HG03565 (cell line): ENCODE measurements around the gene PKNOX2.

Experiments
- ATAC-seq: cut with Tn5 transposase; IDR thresholded peaks from one replicate; pipeline ENCODE4 v1.9.1; 2021; ENCODE audit warnings: mild to moderate bottlenecking, moderate library complexity; ENCODE audit not compliant: unreplicated experiment

Gene PKNOX2

DNA sequence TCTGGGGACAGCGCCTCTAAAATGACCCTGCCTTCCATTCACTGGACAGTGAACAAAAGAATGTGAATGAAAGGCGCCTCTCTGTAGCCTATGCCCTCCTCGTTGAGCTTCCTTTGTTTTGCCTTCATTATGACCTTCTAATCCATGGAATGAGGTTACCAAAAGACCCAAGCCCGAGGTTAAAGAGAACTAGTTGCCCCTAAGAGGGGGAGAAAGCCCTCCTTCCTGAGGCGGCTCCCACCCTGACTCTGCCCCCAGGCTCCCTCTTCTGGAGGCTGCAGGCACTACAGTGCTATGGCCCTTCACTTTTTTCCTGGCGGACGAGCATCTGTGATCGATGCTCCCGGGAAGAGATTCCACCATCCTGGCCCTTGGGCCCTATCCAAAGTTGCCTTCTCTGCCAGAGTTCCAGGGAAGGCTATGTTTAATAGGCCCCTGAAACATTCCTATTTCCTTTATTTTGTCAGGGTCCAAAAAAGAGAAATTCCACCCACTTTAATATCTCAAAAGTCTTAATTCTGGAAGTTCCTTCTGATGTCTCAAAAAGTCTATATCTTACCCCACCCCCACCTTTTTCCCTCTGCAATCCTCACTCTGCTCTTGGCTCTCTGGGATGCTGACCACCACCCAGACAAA lies 184.2 kb downstream of the PKNOX2 start:
- ATAC-seq = no peak

DNA sequence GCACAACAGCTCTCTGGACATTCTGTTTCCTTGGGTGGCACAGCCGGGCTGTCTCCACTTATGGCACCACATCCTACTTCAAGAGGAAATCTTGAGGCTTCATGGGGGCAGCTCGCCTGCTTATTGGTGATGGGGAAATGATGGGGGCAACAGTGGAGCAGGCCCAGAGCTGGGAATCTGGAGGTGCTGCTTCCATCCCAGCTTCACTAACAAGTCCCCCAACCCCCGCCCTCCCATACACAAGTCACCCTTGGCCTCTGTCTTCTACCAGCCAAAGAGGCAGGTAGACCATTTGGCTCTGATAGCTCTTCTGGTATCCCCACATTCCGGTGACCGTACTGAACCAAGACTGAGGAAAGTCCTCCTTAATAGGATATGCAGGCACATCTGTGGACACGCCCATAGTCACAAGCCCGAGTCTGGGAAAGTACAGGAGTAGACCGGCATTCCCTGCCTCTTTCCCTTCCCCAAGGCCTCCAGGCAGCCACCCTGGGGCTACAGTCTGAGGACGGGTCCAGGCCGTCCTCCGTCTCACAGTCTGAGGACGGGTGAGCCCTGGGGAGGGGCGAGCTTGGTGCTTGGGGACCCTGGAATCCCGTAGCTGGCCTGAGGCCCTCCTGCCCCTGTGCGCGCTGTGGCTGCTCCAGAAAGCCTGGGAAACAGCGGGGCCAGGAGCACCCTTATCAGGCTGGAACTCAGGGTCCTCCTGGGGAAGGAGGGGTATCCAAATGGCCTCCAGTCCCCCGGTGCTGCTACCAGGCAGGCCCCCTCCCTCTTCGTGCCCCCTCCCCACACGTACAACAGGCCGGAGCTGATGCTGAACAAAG lies 185.9 kb downstream of the PKNOX2 start:
- no peak for ATAC-seq

DNA sequence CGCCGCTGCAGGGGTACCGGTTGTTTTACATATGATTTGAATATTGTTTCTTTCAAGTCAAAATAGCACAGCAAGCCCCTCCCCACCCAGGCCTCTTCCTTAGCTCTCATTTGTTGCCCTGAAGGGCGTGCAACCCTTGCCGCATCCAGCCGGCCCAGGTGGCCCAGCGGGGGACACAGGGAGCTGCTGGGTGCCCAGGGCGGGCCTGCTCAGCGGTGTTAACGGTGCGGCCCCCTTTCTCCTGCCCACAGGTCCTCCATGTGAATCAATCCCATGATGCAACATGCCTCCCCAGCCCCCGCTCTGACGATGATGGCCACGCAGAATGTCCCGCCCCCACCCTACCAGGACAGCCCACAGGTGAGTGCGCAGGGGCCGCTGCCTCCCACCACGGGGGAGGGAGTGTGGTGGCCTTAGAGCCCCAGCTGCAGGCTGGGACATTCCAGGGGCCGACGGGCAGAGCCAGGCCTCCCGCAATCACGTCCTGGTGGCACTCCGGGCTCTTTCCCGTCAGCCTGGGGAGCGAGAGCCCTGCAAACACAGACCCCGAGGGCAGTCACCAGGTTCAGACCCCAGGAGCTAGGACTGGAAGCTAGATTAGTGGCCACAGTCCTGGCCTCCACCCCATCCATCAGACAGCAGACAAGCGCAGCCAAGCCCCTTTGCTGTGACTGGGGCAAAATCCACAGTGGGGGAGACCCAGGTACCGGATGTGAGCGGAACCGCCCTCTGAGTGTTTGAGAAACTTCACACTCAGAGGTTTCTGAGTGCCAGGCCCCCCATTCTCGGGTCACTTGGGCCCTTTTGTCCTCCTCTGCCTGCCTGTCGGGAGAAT lies 186.7 kb downstream of the PKNOX2 start:
- no peak for ATAC-seq

DNA sequence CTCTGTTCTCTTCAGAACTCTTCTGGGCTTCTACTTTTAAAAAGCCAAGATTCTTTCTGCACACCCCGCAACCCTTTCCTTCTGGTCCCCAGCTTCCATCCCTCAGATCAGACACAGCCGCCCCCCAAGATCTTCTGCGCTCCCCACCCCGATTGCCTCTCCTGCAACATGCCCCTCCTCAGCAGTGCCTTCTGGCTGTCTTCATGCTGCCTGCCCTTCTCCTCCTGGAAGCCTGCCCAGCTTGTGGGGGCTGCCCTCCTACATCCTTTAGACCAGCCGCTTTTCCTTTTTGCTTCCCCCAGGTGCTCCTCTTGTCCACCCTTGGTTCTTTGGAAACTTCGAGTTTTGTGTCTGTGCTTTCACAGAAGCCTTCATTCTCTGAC lies 187.3 kb downstream of the PKNOX2 start:
- ATAC-seq = no peak

DNA sequence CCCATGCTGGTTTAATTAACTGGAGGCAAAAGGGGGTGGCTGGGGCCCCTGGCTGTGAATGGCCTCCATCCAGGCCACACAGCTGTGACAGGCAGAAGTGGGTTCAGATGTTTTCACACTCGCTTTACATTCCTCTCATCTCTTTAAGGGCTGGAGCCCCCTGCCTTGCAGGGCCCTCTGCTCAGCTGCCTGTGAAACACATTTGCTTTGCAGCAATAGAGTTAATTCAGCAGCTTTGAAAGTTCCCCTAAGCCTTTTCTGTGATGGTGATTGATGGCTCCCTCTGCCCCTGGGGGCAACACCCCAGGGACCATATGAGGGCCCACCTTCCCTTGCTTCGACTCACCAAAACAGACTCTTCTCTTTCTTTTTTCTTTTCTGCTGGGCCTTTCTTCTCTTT lies 192.2 kb downstream of the PKNOX2 start:
- no peak for ATAC-seq

DNA sequence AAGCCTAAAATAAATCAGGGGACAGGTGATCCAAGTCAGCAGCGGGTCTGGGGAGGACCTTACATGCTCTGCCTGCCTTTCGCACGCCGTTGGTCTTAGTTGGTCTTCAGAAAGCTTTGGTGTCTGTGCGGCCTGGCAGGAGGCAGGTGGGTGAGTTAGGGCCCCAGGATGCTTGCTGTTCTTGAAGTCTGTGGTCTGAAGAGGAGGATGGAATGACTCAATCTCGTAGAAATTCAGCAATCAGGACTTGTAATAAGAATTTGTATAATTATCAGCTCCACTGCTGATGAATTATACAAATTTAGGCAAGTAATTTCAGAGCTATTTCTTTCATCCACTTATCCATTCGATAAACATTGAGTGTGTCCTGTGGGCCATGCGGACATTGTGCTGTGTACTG lies 193.0 kb downstream of the PKNOX2 start:
- ATAC-seq = no peak

DNA sequence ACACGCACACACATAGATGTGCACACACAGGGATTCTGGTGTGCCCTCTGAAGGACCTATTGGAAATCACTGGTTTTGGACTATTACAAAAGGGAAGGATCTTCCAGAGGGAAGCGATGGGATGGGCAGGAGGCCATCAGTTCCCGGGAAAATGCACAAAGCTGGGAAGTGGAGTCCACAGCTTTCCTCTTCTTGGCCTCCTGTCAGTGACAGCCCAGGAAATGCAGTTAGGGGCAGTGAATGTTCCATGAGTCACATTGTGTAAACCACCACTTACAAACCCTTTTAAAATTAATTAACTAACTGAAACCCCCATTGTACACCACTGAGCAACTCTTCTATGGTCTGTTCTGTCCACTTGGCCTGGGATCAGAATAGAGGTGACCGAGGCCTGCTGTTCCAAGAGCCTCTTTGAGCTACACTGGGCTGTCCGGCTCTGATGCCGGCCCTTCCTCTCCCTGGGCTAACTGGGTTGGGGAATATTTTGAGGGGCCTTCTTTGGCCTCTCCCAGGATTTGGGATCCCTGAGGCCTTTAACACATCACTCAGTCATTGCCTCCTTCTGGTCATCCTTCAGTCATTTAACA lies 193.8 kb downstream of the PKNOX2 start:
- ATAC-seq = no peak

DNA sequence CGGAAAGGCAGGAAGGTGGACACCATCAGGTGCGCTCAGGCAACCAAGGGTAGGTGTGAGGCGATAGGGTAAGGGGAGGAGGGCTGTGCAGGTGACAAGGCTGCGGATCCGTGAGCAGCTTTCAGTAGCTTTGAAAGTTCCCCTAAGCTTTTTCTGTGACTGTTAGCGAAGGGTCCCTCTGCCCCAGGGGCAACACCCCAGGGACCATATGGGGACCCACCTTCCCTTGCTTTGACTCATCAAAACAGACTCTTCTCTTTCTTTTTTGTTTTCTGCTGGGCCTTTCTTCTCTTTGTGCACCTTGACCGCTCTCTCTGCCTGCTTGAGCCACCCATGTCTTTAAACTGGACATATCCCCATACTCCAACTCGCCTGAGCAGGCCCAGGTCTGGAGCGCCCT lies 194.6 kb downstream of the PKNOX2 start:
- ATAC-seq = no peak

DNA sequence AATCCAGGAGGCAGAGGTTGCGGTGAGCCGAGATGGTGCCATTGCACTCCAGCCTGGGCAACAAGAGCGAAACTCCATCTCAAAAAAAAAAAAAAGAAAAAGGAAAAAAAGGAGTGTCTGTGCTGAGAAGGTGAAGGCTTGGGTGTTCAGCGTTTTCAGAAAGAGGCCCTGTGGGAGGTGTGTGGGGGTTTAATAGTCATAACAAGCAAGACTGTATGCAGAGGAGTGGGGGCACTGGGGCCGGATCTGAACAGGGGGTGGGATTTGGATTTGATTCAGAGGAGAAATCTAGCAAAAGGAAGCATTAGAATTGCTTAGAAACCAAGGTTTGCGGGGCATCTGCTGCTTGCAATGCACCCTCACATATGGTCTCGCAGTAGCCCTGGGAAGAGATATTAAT lies 195.5 kb downstream of the PKNOX2 start:
- no peak for ATAC-seq

DNA sequence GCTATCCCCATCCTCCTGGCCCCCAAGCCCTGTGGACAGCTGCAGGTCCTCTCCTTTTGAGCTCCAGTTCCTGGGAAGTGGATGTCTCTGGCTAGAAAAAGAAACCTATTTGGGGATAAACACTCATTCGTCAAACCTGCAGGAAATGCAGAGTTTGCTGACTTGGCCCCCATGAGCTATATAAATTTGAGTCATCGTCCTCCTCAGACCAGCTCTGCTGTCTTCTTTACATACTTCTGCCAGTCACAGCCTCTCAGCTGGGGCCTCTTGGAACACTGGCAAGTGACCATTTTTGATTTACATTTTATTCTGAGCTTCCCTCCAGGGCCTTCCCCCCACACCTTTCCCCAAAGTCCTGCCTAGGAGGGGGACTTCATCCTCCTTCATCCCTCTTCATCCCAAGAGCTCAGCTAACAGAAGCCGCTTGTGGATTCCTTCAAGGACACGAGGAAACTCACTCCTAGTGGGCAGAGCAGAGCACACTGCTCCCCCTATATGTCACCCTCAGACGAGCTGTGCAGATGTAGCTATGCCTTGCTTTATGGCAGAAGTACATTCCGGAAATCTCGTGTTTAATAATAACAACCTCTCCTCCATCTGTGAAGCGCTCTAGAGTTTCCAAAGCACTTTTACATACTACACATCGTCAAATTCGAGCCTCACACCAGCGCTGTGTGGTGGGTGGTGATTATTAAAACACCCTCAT lies 199.7 kb downstream of the PKNOX2 start:
- ATAC-seq = no peak

DNA sequence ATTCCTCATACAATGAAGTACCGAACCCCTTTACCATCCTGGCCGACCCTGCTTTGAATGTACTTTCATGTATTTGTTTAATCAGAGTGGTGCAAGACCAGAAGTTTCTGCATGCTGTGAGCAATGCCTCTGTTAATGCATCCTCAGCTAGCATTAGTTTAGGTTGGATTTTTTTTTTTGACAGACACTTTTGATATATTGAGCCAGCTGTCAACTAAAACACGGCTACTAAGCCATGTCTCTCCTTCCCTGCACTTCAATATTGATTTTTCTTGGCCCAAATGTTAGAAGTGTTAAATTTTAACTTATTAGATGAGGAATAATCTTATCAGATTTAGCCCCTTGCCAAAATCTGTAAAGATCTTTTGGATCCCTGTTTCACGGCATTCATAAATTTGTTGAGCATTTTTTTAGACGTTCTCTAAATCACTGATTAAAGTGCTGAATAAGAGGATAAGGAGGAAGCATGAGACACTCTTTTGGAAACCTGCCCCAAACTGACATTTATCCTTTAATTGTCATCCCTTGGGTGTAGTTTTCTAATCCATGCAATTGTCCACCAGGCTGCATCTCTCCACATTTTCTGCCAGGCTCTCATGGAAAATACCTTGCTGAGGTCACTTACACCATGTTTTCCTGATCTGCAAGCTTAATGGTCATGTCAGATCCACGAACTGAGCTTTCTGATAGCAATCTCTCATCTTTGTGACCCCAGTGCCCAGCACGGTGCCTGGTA lies 200.8 kb downstream of the PKNOX2 start:
- ATAC-seq = no peak

DNA sequence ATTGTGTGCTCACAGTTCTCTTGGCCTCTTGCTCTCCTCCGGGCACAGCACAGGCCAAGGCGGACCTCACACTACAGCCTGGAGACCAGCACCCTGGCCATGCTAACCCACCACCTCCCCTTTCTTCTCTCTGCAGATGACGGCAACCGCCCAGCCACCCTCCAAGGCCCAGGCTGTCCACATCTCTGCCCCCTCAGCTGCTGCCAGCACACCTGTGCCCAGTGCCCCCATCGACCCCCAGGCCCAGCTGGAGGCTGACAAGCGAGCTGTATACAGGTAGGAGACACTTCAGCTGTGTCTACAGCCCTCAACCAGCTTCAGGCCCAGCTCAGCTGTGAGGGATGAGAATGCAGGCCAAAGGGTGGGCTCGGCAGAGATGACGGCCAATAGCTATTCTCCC lies 203.2 kb downstream of the PKNOX2 start:
- no peak for ATAC-seq

DNA sequence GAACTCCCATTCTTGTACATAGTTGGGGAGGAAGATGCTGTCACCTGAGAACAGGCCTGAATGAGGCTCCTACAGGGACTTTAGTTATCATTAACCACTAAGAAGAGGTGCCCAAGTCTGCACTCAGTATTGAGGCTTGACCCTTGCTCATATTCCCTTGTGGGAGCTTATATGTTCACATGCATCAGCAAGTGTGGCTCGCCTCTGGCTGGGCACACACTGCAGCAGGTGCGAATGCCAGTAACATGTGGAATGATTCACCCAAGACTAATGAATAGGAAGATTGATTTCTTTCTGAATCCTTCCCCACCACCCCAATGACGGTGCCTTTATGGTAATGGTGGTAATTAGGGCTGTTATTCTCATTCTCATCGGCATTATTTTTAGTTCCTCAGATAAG lies 204.2 kb downstream of the PKNOX2 start:
- no peak for ATAC-seq

DNA sequence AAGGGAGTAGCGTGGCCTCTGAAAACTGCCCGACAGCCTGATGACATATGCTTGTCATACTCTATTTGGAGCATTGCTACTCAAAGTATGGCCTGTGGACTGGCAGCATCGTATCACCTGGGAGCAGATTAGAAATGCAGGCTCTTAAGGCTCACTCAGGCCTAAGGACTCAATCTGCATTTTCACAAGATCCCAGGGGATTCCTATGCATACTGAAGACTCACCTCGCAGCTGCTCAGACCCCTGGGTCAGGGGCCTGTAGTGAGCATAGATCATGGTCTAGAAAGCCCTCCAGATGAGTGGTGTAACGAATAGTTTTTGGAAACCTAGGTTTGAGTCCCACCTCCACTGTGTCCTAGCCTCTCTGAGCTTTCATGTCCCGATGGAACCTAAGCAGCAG lies 205.3 kb downstream of the PKNOX2 start:
- ATAC-seq = no peak

DNA sequence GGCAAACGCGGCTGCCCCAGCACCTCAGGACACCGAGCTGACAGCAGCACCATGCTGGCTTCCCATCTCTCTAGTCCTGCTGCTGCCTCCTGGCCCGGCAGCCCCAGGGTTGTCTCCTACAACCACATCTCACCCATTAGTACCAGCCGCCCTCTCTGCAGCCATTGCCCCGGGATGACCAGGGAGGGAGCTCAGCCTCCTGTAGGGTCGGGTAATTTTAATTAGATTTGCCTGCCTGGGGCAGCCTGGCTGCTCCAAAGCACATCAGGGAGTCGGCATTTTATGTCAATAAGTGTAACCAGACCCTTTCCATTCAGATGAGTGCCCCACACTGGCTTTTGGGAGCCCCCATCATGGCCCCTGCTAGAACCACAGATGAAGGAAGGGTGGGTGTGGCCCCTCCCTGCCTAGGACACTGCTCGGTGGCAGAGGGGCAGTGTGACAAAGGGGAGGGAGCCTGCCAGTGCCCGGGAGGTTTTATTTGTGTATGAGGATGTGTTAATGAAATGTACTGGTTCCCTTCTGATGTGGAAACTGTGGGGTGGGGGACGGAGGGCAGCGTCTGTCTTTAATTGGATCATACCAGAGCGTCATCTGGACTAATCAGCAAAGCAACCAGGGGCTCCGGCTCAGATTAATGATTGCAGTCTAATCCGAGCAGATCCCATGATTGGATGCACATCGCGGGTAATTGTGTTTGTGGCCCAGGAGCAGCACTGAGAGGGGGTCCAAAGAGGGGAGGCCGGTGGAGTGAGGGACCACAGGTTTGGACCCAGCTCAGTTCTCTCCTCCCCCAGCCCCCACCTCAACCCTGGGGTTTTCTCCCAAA lies 206.2 kb downstream of the PKNOX2 start:
- no peak for ATAC-seq

DNA sequence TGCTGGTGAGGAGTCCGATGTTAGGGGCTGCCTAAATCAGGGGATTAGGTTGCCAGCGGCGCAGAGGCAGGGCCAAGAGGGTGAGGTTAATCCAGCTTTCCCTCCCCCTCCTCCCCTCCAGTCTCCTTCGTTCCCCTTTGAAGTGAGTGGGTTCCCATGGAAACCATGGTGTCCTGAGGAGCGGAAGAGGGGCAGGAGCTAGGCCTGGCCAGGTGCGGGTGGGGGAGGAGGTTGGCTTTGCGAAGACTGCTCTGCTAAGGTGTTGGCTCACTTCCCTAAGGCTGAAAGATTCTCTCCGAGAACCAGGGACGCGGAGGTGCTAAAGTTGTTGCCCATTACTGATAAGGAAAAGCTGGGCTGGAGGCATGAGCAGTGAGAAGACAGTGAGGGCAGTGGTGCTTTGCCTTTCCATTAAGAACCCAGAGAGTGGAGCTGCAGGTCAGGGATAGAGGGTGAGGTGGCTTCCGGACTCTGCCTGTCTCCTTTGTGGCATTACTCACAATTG lies 206.9 kb downstream of the PKNOX2 start:
- no peak for ATAC-seq

DNA sequence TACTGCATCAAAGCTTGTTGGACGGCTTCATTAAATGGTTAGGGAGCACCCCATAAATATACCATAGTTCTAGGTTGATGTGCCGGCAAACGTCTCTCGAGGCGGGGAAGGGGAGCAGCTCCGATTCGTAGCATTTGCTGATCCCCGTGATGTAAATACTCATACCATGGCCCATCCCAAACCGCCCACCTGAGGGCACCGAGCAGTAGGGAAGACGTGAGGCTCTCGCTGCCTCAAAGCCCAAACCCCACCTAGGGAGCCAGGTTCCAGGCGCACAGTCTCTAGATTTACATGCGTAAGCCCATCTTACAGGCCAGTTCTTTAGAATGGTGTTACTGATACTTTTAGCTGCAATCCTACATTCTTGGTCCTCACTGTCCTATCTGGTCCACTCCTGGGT lies 207.5 kb downstream of the PKNOX2 start:
- no peak for ATAC-seq

DNA sequence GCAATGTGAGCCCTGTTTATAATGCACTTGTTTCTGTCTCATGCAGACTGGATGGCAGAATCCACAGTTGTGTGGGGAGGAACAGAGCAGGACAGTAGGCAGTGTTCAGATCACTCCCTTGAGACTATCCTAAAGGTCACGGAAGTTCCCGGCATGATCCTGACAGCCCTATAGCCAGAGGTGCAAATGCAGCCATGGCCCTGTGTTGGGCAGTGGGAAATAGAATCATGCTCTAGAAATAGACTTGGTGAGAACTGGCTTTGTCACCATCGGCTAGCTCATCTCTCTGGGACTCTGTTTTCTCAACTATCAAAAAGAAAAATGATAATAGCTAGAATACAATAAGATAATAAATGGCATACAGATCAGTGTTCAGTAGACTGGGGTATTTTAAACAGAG lies 208.4 kb downstream of the PKNOX2 start:
- no peak for ATAC-seq
